Upper lobe of left lung (tissue), 6 donors: Measurements from ENCODE around the gene GLS. TPM values are rescaled to one million over a fixed set of nuclear protein-coding genes. Genes with fewer than 3 reads are reported as not detected.

Experiments used
- ATAC-seq, 2 donors: fragments of 200-7000 bp; cut with Tn5 transposase; one replicate each; pipeline ENCODE4 v1.9.1; 2022; ENCODE audit warnings: mild to moderate bottlenecking in 2 of 2, moderate library complexity in 2 of 2; ENCODE audit not compliant: low FRiP score in 2 of 2
- DNase-seq, 2 donors: peaks; one replicate each; pipeline ENCODE4 v3.0.0-alpha.2; 2019 to 2020
- H3K27ac ChIP-seq, 4 donors: fragments of 200-600 bp; sonication (generic); one replicate each; pipeline ENCODE4 v1.5.1; 2016 to 2019
- H3K27me3 ChIP-seq, 4 donors: fragments of 200-600 bp; sonication (generic); one replicate each; pipeline ENCODE4 v1.5.1; 2017 to 2019
- H3K36me3 ChIP-seq, 4 donors: fragments of 200-600 bp; sonication (generic); one replicate each; pipeline ENCODE4 v1.5.1; 2016 to 2019
- H3K4me1 ChIP-seq, 4 donors: fragments of 200-600 bp; sonication (generic); one replicate each; pipeline ENCODE4 v1.5.1; 2018 to 2019
- H3K4me3 ChIP-seq, 4 donors: fragments of 200-600 bp; sonication (generic); one replicate each; pipeline ENCODE4 v1.5.1; 2017 to 2019; ENCODE audit warnings: mild to moderate bottlenecking in 2 of 4, moderate library complexity in 1 of 4
- H3K9me3 ChIP-seq, 4 donors: fragments of 200-600 bp; sonication (generic); one replicate each; pipeline ENCODE4 v1.5.1; 2018 to 2019
- CTCF ChIP-seq, 6 experiments: fragments of 450-650 bp in 4 of 6; fragments of 200-600 bp in 2 of 6; sonication (generic) in 2 of 6; IDR thresholded peaks; one replicate each; pipeline ENCODE4 v1.5.1; 2016 to 2019; ENCODE audit warnings: antibody characterized with exemption in 6 of 6
- EP300 ChIP-seq, 4 donors: sonication (generic); formaldehyde crosslinking; IDR thresholded peaks; one replicate each; pipeline ENCODE4 v1.5.1; 2017; ENCODE audit warnings: antibody characterized with exemption in 4 of 4, control low read depth in 2 of 4
- POLR2A ChIP-seq, 4 donors: fragments of 450-650 bp; IDR thresholded peaks; one replicate each; pipeline ENCODE4 v1.5.1; 2016 to 2017; ENCODE audit warnings: antibody characterized with exemption in 4 of 4, mild to moderate bottlenecking in 2 of 4
- POLR2AphosphoS5 ChIP-seq, 2 donors: sonication (generic); formaldehyde crosslinking; IDR thresholded peaks; one replicate each; pipeline ENCODE4 v1.5.1; 2017; ENCODE audit warnings: antibody characterized with exemption in 2 of 2
- WGBS, 2 donors: methylation state at CpG; one replicate each; pipeline ENCODE4 v1.1.5; 2017 to 2018; 5-methylcytosine and 5-hydroxymethylcytosine counted together
- total RNA-seq, 6 donors: library from RNA; depleted of rRNA in 4 of 6; stranded (reverse); fragments of >200 nt in 4 of 6; gene quantifications; one replicate each; pipeline versions ENCODE4 v1.1.0 to v1.2.1, GENCODE V29; 2016 to 2021
- donor health status: DM: no; HTN: no; CAD: no; lungs with moderate emphysema.
- donor health status: DM: no; HTN: yes; CAD: no; lungs with severe emphysema.

The GLS gene
- total RNA-seq, 6 donors from 2014 or later = 126 to 401 (median 189) TPM

GRCh38 chr2:191010887-191011885 is 130.6 kb downstream of the GLS start:
- DNase-seq (no peak), ATAC-seq (no peak)
- Histone ChIP-seq H3K27ac (peak overlapping the region in 1 of 4 donors; percentile 95), H3K4me3 (peak overlapping the region in 2 of 4 donors; percentile 87 to 88), H3K4me1 (peaks cover 33 to 53% (median 41%) of the 10 kb centered on the region in 4 donors), H3K27me3 (no peaks in the 10 kb centered on the region), H3K36me3 (peaks cover 12 to 42% (median 22%) of the 10 kb centered on the region in 4 donors), H3K9me3 (no peaks in the 10 kb centered on the region)
- no peak for TF ChIP-seq POLR2AphosphoS5 (IDR thresholded peaks at IDR 0.05)
- WGBS, 2 donors = 76 to 77% methylated on average over 12 to 14 of the region's 14 CpGs

- no peak for ATAC-seq
- Histone ChIP-seq H3K27me3 (no peaks in the 10 kb centered on the region), H3K9me3 (no peaks in the 10 kb centered on the region), H3K36me3 (peaks cover under 1 to 31% (median 10%) of the 10 kb centered on the region in 4 donors), H3K4me1 (peaks cover 33 to 53% (median 41%) of the 10 kb centered on the region in 4 donors), H3K4me3 (peak overlapping the region in 3 of 4 donors; percentile 81 to 88 (median 87)), H3K27ac (peak overlapping the region; percentile 90 to 97 (median 93))
- 43 to 94% methylated on average over 3 of the region's 3 CpGs for WGBS, 2 donors
- no peak for DNase-seq
- no peak for TF ChIP-seq POLR2AphosphoS5 (IDR thresholded peaks at IDR 0.05)
- no peak for TF ChIP-seq CTCF (IDR thresholded peaks at IDR 0.05)
- no peak for TF ChIP-seq EP300 (IDR thresholded peaks at IDR 0.05)
- TF ChIP-seq POLR2A (IDR thresholded peaks at IDR 0.05) = no peak
Measured at GRCh38 chr2:191012346-191012745, 131.7 kb downstream of the GLS start.

- DNase-seq (peak in 1 of 2 donors; percentile 42), ATAC-seq (peak; percentile 8 to 30)
- Histone ChIP-seq H3K36me3 (peaks cover 0 to 23% (median 6%) of the 10 kb centered on the region in 4 donors), H3K4me1 (peaks cover 33 to 50% (median 41%) of the 10 kb centered on the region in 4 donors), H3K27me3 (no peaks in the 10 kb centered on the region), H3K27ac (peak overlapping the region; percentile 90 to 97 (median 93)), H3K9me3 (no peaks in the 10 kb centered on the region), H3K4me3 (peak overlapping the region; percentile 68 to 88 (median 84))
- WGBS, 2 donors = 19 to 23% methylated on average over 14 of the region's 14 CpGs
- TF ChIP-seq EP300 (IDR thresholded peaks at IDR 0.05) (no peak), POLR2A (IDR thresholded peaks at IDR 0.05) (no peak), POLR2AphosphoS5 (IDR thresholded peaks at IDR 0.05) (no peak)
Measured at GRCh38 chr2:191012845-191013681, 132.4 kb downstream of the GLS start.

- Histone ChIP-seq H3K4me1 (peaks cover 33 to 44% (median 41%) of the 10 kb centered on the region in 4 donors), H3K4me3 (peak overlapping the region; percentile 68 to 88 (median 84)), H3K27ac (peak overlapping the region; percentile 90 to 97 (median 93)), H3K27me3 (no peaks in the 10 kb centered on the region), H3K36me3 (peaks cover 0 to 18% (median 3%) of the 10 kb centered on the region in 4 donors), H3K9me3 (no peaks in the 10 kb centered on the region)
- no peak for ATAC-seq
- no peak for TF ChIP-seq CTCF (IDR thresholded peaks at IDR 0.05)
- no peak for TF ChIP-seq POLR2A (IDR thresholded peaks at IDR 0.05)
- no peak for TF ChIP-seq POLR2AphosphoS5 (IDR thresholded peaks at IDR 0.05)
- no peak for TF ChIP-seq EP300 (IDR thresholded peaks at IDR 0.05)
- no peak for DNase-seq
- 0% methylated on average over 13 to 14 of the region's 14 CpGs for WGBS, 2 donors
Measured at GRCh38 chr2:191013682-191013931, 133.0 kb downstream of the GLS start.

GRCh38 chr2:191013932-191014652 is 133.5 kb downstream of the GLS start, which contains the start of gene STAT1:
STAT1 (minus strand) TSS chr2:191014171; CDS start chr2:191010003, 4,168 bp downstream.
- DNase-seq (peak; percentile 94 to 99), ATAC-seq (peak; percentile 98 to 99)
- H3K4me1 ChIP-seq = peaks cover 33 to 43% (median 41%) of the 10 kb centered on the region in 4 donors

More at GRCh38 chr2:191013932-191014652, 133.5 kb downstream of the GLS start, which contains the start of gene STAT1:
- 0 to 1% methylated on average over 27 to 54 of the region's 68 CpGs for WGBS, 2 donors
- TF ChIP-seq POLR2AphosphoS5 (IDR thresholded peaks at IDR 0.05) (peak; percentile 85 to 94), EP300 (IDR thresholded peaks at IDR 0.05) (peak in 2 of 4 donors; percentile 86 to 89), CTCF (IDR thresholded peaks at IDR 0.05) (peak in 4 of 6 experiments; percentile 30 to 62 (median 51)), POLR2A (IDR thresholded peaks at IDR 0.05) (peak in 3 of 4 donors; percentile 92 to 98 (median 94))
- Histone ChIP-seq H3K27ac (peak within 1 kb of the TSS; percentile 90 to 97 (median 93)), H3K4me3 (peak within 1 kb of the TSS; percentile 68 to 88 (median 84)), H3K27me3 (no peaks in the 10 kb centered on the region), H3K9me3 (no peaks in the 10 kb centered on the region), H3K36me3 (peaks cover 0 to 13% (median under 1%) of the 10 kb centered on the region in 4 donors)
